Kidney (tissue), 14 donors: Measurements from ENCODE around the gene INPP5A. TPM values are rescaled to one million over a fixed set of nuclear protein-coding genes. Genes with fewer than 3 reads are reported as not detected.

Experiments
- DNase-seq, 5 donors: peaks; one replicate each; pipeline ENCODE4 v3.0.0-alpha.2; 2013 to 2020
- FAIRE-seq: peaks from 2 replicates; lab custom pipeline; 2012; peaks lifted over from hg19 to GRCh38; lab: Jason Lieb, UNC
- H3K27ac ChIP-seq, 2 donors: one replicate each; pipeline ENCODE4 v1.7.0; 2013; ENCODE audit warnings: low read depth in 2 of 2, low read length in 2 of 2, inconsistent platforms in 1 of 2
- H3K27me3 ChIP-seq: one replicate; pipeline ENCODE4 v1.7.1; 2013; ENCODE audit warnings: low read length, inconsistent platforms; ENCODE audit not compliant: control insufficient read depth, insufficient read depth
- H3K36me3 ChIP-seq, 3 donors: one replicate each; pipeline versions ENCODE4 v1.7.0 to v1.7.1; 2013; ENCODE audit warnings: low read length in 3 of 3, control low read depth in 1 of 3, inconsistent platforms in 1 of 3; ENCODE audit not compliant: insufficient read depth in 3 of 3, control insufficient read depth in 2 of 3
- H3K4me1 ChIP-seq, 3 donors: one replicate each; pipeline versions ENCODE4 v1.7.0 to v1.7.1; 2013; ENCODE audit warnings: low read length in 3 of 3, inconsistent platforms in 1 of 3, low read depth in 1 of 3; ENCODE audit not compliant: control insufficient read depth in 2 of 3, insufficient read depth in 2 of 3
- H3K4me3 ChIP-seq, 3 donors: one replicate each; pipeline versions ENCODE4 v1.7.0 to v1.8.1; 2013; ENCODE audit warnings: low read length in 3 of 3, control low read depth in 1 of 3, inconsistent platforms in 1 of 3
- H3K9ac ChIP-seq, 3 donors: one replicate each; pipeline versions ENCODE4 v1.7.0 to v1.7.1; 2013; ENCODE audit warnings: low read length in 3 of 3, control low read depth in 1 of 3, inconsistent platforms in 1 of 3
- H3K9me3 ChIP-seq, 3 donors: one replicate each; pipeline versions ENCODE4 v1.7.0 to v1.7.1; 2013; ENCODE audit warnings: low read length in 3 of 3, control low read depth in 1 of 3, inconsistent platforms in 1 of 3; ENCODE audit not compliant: control insufficient read depth in 2 of 3, insufficient read depth in 1 of 3
- CTCF ChIP-seq: IDR thresholded peaks from 3 replicates; pipeline ENCODE4 v1.5.1; 2012; ENCODE audit warnings: mild to moderate bottlenecking, moderate library complexity, borderline replicate concordance; ENCODE audit not compliant: insufficient read depth; ENCODE audit errors: extremely low read depth
- intact Hi-C: fragments of 100-400 bp; cut with DNase I; formaldehyde crosslinking; loops from one replicate; pipeline ENCODE4 v1.11.1; 2022
- polyA plus RNA-seq: library from polyadenylated mRNA; stranded (reverse); fragments of 350-450 nt; fragmentation: Illumina TruSeq; extraction: RNeasy Lipid Tissue Mini Kit (QIAGEN cat#74804); gene quantifications from one replicate; pipeline ENCODE4 v1.2.3, GENCODE V29; 2014; ENCODE audit warnings: low read depth, low replicate concordance; ENCODE audit not compliant: insufficient read depth
- total RNA-seq: library from RNA; stranded (reverse); fragmentation: NEBNext Ultra II Directional; extraction: Animal tissue kit (Norgen Biotek cat#: 25700); gene quantifications from one replicate; pipeline ENCODE4 v1.2.1, GENCODE V29; 2021
- donor health status: control.
- donor health status: control.
- donor health status: control.
- donor health status: control.
- donor health status: control.
- donor health status: DM: yes; HTN: yes; CAD: no.
- donor health status: Normal renal cell carcinoma (clear cell type).

INPP5A gene
- total and polyA plus RNA-seq, 2 donors from 2014 or later = 20.8 to 40.3 TPM

GRCh38 chr10:132784866-132785722 lies 247.5 kb downstream of the INPP5A start:
- Histone ChIP-seq H3K27ac (no peak overlapping the region), H3K36me3 (peaks cover 0 to 8% (median 4%) of the 10 kb centered on the region in 3 donors), H3K4me1 (peaks cover 0 to 2% (median 0%) of the 10 kb centered on the region in 3 donors), H3K27me3 (peaks cover 9% of the 10 kb centered on the region), H3K9me3 (no peaks in the 10 kb centered on the region), H3K9ac (no peak overlapping the region), H3K4me3 (no peak overlapping the region)
- DNase-seq = peak in 1 of 5 donors; percentile 37
- FAIRE-seq = no peak
- intact Hi-C loops = no loop called here
- no peak for TF ChIP-seq CTCF

GRCh38 chr10:132785723-132786475 lies 248.3 kb downstream of the INPP5A start, which contains the start of gene NKX6-2:
TSS of gene NKX6-2 (minus strand) at chr10:132786147. CDS start at chr10:132785948, 199 bp downstream.
- TF ChIP-seq CTCF = no peak
- peak in 1 of 5 donors; percentile 46 for DNase-seq
- H3K27me3 ChIP-seq = peaks cover 9% of the 10 kb centered on the region
- H3K9ac ChIP-seq = no peak within 1 kb of the TSS
- H3K27ac ChIP-seq = no peak within 1 kb of the TSS
- H3K4me3 ChIP-seq = no peak within 1 kb of the TSS
- no peaks in the 10 kb centered on the region for H3K9me3 ChIP-seq
- intact Hi-C loops = no loop called here
- peaks cover 0 to 8% (median 4%) of the 10 kb centered on the region in 3 donors for H3K36me3 ChIP-seq
- H3K4me1 ChIP-seq = peaks cover 0 to 2% (median 0%) of the 10 kb centered on the region in 3 donors
- no peak for FAIRE-seq

GRCh38 chr10:132786476-132786883 lies 248.9 kb downstream of the INPP5A start:
- TF ChIP-seq CTCF = no peak
- Histone ChIP-seq H3K9ac (no peak overlapping the region), H3K4me1 (peaks cover 0 to 2% (median 0%) of the 10 kb centered on the region in 3 donors), H3K36me3 (peaks cover 0 to 5% (median 4%) of the 10 kb centered on the region in 3 donors), H3K9me3 (no peaks in the 10 kb centered on the region), H3K4me3 (no peak overlapping the region), H3K27me3 (peaks cover 9% of the 10 kb centered on the region), H3K27ac (no peak overlapping the region)
- no peak for FAIRE-seq
- DNase-seq = no peak
- intact Hi-C loops = no loop called here
